Measurements from ENCODE around the gene ETV3L. TPM values are rescaled to one million over a fixed set of nuclear protein-coding genes. Genes with fewer than 3 reads are reported as not detected.
A peak's percentile ranks its signal among the peaks of the same experiment; 100 is the strongest.

Gene ETV3L
- total RNA-seq, 1 experiment from 2014 or later = not detected

- DNase-seq (ENCODE audit: low read depth) = no peak
Measured at GRCh38 chr1:157132111-157132510, 32.5 kb upstream of the ETV3L start.

GRCh38 chr1:157131281-157131680, 31.7 kb upstream of the ETV3L start:
- no peak for DNase-seq (ENCODE audit: low read depth)

DNA sequence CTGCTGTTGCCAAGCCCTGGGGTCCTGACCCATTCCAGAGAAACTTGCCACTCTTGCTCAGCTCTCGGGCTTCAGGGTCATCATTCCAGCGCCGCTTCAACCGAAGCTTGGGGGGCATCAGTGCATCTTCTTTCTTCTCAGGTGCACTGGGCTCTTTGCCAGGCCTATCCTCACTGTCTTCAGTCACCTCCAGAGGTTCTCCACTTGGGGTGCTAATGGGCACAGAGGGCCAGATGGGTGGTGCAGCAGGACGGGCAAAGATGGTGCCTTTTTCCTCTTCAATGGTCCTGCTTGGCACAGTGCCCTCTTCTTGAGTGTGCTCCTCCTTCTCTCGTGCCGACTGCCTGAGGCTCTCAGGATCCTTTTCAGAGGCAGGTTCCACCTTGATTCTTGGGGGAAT, 25.2 kb upstream of the ETV3L start:
- DNase-seq (ENCODE audit: low read depth) = peak; percentile 7

GRCh38 chr1:157119448-157119847, 19.8 kb upstream of the ETV3L start:
- no peak for DNase-seq (ENCODE audit: low read depth)

DNA sequence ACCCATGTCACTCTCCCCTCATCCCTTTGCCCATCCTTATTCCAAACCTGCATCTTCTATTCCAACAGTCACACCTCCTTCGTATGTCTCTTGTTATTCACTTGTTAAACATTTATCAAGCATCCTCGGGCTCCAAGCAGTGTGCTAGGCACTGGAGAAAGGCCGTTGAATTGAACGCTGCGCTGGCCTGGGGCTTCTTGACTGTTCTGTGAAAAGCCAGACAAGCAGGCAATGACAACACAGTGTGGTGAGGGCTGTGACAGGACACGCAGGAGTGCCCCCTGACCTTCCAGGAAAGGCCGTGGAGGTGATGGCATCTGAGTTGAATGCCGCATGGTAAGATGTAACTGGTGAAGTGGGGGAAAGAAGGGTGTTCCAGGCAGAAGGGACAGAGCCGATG, 19.4 kb upstream of the ETV3L start:
- DNase-seq (ENCODE audit: low read depth) = no peak

DNA sequence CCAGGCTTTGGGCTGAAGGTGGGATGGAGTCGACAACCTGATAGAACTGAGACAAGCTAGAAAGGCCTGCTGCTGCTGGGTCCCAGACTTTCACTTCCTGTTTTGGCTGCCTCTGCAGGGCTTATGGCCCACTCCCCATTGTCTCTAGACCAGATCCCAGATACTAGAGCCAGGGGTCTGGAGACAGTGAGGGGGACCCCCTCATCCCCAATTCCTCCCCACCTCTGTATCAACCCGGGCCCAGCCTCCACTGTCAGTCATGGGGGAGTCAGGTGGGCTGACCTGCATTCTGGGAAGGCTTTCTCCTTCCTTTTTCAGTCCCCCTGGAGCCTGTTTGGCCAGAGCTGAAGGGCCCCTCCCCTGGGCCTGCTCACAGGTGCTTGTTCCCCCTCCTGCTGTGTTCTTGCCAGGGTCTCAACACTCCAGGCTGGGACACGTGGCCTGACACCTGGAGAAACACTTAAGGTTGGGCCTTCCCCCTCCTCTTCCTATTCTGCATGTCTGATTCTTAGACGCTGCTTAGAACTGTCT, 18.0 kb upstream of the ETV3L start:
- DNase-seq (ENCODE audit: low read depth) = no peak

GRCh38 chr1:157116737-157117103, 17.1 kb upstream of the ETV3L start:
- no peak for DNase-seq (ENCODE audit: low read depth)

DNA sequence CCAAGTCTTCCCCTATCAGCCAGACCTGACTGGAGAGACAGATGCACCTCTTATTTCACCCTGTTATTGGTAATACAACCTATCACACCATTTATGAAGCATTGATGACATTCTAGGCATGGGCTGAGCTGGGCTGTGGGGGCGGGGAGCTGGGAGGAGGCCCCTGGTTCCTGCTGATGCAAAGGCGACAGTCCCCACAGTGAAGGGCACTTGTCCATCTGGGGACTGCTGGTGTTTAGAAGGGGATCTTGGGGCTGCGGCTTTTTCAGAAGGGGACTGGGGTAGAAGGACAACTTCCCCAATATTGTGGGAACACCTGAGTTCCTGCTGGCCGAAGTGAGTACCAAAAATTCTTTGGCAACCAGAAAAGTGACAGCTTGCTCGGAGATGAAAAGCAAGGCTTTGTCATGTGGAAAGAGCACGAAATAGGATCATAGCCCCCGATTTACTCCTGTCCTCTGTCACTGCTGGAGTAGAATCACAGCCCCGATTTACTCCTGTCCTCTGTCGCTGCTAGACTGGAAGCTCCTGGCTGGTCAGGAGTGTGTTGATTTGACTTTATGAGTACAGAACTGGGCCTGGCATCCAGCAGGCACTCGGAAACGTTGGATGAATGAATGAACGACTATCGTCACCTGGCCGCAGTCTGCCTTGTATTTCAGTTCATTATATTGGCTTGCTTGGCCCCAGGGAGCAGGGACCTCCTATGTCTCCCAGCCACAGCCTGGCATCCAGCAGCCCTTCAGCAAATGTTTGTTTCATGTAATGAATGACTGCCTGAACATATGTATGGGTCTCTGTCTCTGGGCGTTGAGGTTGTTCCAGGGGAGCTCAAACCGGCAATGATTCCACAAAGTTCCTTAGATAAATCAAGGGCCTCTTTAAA, 16.5 kb upstream of the ETV3L start:
- DNase-seq (ENCODE audit: low read depth) = no peak

- no peak for DNase-seq (ENCODE audit: low read depth)
Measured at GRCh38 chr1:157115429-157115838, 15.8 kb upstream of the ETV3L start.

DNA sequence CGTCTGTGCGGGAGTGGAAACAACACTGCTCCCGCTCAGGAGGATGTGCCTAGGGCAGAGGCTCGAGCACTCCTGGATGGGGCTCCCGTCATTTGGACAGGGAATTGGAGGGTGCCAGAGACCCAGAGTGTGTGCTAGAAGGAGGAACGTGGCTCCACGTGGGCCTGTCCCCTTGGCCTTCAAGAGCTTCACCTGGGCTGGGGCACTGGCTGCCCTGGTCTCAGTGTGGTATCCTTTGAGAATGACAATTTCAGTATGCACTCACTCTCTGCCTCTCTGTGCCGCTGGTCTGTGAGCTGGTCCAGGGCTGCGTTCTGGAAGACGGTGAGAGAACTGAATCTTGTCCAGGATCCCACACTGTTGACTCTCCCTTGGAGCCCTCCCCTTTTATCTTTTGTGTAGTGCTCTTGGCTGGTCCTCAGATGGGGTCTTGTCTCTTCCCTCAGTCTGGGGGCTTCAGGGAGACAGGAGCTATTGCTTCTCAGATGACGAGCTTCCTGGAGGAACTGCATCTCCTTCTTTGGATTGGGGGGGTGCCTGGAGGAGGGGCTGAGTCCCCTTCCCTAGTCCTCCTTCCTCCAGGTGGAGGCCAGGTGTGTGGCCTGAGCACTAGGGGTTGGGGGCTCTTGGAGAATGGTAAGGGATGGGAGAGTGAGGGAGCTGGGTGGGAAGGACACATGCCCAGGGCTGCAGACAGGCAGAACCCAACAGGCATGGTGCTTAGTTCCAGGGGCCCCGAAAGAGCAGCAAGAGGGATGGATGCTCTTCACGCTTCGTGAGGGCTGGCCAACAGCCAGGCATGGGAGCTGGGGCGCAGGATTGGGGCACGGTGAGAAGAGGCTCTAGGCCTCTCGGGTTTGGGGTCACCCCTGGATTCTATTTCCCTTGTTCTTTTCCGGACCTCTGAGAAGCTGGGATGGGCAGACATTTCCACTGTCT, 14.8 kb upstream of the ETV3L start:
- no peak for DNase-seq (ENCODE audit: low read depth)

DNA sequence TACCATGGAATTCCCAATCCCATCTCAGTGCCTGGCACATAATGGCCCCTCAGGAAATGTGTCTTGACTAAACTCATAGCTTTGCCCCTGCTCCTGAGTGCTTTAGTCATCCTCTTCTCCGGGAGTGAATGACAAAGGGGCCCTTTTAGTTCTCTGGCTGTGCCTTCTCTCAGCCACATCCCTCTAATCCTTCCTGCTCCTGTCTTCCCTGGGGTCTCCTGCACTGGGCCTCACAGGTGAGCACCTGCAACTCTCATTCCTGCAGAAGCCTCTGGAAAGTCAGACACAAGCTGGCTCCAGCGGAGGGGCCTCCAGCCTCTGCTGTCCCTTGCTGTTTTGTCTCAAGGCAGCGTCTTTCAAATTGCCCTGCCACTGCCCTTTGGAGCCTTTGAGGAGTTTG, 14.0 kb upstream of the ETV3L start:
- no peak for DNase-seq (ENCODE audit: low read depth)

DNA sequence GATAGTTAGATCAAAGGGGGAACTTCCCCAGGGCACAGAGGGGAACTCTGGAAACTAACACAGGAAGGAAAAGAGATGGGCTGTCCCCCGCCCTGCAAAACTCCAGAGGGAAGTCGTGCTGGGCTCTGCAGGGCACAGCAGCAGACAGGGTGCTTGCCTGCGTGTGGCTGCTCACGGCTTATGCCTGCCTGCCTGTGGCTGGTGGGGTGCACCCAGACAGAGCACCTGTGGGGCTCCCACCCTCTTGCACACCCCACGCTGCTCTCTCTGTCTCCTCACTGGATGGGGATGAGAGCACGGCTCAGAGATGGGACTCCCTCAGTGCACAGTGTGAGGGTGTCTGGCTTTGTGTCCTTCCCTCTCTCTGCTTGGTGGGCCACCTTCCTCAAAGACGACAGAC, 13.5 kb upstream of the ETV3L start:
- no peak for DNase-seq (ENCODE audit: low read depth)

DNA sequence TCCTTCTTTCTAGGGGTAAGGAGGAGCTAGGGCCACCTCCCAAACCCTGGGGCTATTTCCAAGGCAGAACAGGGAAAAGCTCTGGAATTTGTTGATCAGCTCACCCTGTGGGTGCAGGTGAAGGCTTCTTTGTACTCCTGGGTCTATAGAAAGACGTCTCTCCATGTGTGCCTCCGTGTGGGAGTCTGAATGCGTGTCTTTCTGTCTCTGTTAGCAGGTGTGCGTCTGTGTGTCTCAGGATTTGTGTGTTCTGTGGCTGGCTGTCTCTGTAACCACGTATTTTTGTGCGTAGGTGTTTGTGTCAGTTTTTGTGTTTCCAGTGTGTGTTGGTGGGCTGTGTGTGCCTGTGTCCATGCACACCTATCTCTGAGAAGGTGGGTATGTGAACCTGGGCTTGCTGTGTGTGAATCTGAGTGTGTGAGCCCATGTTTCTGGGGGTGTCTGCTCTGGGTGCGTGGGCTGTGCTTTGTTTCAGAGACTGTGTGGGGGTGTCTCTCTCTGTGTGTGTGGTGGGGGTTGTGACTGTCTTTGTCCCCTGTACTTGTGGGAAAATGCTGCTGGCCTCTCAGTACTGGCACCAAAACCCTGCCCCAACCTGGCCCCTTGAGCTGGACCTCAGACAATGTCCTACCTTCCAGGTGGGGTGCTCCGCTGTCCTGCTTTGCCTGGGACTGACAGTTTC, 12.7 kb upstream of the ETV3L start:
- no peak for DNase-seq (ENCODE audit: low read depth)

- no peak for DNase-seq (ENCODE audit: low read depth)
Measured at GRCh38 chr1:157111396-157112165, 12.0 kb upstream of the ETV3L start.

- no peak for DNase-seq (ENCODE audit: low read depth)
Measured at GRCh38 chr1:157110686-157111085, 11.1 kb upstream of the ETV3L start.

- DNase-seq (ENCODE audit: low read depth) = no peak
Measured at GRCh38 chr1:157110003-157110402, 10.4 kb upstream of the ETV3L start.

GRCh38 chr1:157108448-157108847, 8.8 kb upstream of the ETV3L start:
- no peak for DNase-seq (ENCODE audit: low read depth)

DNA sequence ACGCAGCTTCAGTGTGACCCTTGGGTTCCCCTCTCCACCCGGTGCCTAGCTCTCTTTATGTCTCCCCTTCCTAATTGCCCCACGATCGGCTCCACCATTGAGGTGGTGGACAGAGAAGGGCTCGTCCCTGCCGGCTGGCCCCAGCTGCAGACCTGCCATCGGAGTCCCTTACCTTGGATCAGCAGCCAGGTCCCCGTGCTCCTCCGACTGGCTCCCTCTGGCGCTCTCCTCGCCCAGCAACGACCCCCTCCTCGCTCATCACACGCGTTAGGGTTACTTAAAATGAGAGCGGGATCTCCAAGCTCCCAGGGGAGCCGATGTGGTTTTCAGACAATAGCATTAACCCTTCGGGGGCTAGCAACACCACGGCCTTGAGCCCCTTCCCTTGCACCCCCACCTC, 8.1 kb upstream of the ETV3L start:
- no peak for DNase-seq (ENCODE audit: low read depth)

- DNase-seq (ENCODE audit: low read depth) = no peak
Measured at GRCh38 chr1:157106813-157107189, 7.2 kb upstream of the ETV3L start.

DNA sequence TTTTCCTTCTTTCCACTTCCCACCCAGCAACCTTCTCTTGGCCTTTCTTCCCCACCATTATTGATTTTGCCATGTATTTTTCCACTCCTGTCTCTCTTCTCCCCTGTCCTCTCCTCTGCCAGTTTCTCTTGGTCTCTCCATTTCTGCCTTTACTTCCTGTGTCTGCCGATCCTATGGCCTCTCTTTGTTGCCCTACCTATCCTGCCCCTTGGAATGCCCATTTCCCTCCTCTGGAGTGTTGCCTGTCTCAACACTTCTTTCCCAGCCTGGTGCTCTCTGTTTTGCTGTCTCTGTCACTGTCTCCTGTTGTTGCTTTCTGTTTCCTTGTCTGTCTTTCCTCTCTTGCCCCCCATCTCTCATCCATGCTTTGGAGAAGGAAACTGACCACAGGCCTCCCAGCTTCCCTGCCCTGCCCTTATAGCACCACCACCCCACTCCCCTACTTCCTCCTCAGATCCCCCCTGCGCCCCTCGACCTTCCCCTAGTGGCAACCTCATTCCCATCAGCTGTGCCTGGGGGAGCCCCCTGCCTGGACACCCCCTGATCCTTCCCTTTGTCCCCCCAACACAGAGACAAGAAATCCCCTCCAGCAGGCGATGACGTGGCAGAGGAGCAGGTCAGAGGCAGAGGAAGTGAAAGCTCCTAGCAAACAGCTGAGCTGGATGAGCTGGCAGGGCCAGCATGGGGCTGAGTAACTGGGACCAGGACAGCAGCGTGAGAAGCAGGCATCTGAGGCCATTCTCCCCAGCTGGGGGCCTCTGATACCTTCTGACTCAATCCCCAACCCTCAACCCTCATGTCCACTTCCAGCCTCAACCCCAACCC, 6.6 kb upstream of the ETV3L start:
- DNase-seq (ENCODE audit: low read depth) = peak; percentile 87

All from M059J (cell line).